Measurements from ENCODE around the gene LSP1.

DNA sequence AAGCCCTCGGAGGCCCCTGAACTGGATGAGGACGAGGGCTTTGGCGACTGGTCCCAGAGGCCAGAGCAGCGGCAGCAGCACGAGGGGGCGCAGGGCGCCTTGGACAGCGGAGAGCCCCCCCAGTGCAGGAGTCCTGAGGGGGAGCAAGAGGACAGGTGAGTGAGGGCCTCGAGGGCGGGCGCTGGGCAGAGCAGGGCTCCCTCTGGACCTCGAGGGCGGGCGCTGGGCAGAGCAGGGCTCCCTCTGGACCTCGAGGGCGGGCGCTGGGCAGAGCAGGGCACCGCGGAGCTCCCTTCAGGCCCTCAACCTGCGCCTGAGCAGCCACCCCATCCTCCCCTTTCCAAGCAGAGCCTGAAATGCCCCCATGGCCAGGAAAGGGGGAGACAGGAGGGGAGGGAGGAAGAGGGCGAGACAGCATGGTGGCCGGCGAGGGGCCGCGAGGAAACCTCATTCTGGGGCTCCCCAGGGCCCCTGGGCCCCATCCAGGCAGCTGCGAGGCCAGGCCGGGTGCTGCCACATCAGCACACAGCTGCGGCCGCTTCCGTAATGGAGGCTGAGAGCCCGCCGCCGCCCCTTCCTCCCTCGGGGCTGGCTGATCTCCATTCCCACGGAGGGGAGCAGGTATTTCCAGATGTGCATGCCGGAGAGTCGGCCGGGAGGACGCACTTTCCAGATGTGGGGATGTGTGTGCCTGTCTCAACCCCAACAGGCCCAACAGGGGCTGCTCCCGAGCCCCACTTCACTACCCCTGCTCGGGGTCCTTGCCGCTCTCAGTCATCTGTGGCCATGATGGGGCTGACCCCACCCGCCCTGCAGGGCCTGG is 28.8 kb downstream of the LSP1 start:
- TF ChIP-seq, protein P1, sequence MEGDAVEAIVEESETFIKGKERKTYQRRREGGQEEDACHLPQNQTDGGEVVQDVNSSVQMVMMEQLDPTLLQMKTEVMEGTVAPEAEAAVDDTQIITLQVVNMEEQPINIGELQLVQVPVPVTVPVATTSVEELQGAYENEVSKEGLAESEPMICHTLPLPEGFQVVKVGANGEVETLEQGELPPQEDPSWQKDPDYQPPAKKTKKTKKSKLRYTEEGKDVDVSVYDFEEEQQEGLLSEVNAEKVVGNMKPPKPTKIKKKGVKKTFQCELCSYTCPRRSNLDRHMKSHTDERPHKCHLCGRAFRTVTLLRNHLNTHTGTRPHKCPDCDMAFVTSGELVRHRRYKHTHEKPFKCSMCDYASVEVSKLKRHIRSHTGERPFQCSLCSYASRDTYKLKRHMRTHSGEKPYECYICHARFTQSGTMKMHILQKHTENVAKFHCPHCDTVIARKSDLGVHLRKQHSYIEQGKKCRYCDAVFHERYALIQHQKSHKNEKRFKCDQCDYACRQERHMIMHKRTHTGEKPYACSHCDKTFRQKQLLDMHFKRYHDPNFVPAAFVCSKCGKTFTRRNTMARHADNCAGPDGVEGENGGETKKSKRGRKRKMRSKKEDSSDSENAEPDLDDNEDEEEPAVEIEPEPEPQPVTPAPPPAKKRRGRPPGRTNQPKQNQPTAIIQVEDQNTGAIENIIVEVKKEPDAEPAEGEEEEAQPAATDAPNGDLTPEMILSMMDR (IDR thresholded peaks at IDR 0.05; ENCODE audit: low read length), result no peak
- no peak for TF ChIP-seq EZH2 (optimal IDR thresholded peaks at IDR 0.05; ENCODE audit: low read depth, low read length)
- no peak for TF ChIP-seq EZH2phosphoT487 (IDR thresholded peaks at IDR 0.05; ENCODE audit: low read length)

Data from MM.1S (cell line).